GM23338 (cell line): ENCODE measurements around the gene SMOC2. TPM values are rescaled to one million over a fixed set of nuclear protein-coding genes. Genes with fewer than 3 reads are reported as not detected.

ENCODE experiments used
- ATAC-seq: fragments of 200-7000 bp; cut with Tn5 transposase; 3 replicates; pipeline ENCODE4 v1.9.1; 2020
- DNase-seq: peaks from one replicate; pipeline ENCODE4 v3.0.0-alpha.2; 2015; ENCODE audit warnings: low spot score
- H2AFZ ChIP-seq: fragments of 200-600 bp; sonication (generic); 2 replicates; pipeline ENCODE4 v1.8.0; 2016; ENCODE audit warnings: antibody characterized with exemption, mild to moderate bottlenecking, moderate library complexity
- H3F3A ChIP-seq: fragments of 200-600 bp; sonication (generic); replicated peaks from 2 replicates; pipeline ENCODE4 v1.8.0; 2017; ENCODE audit warnings: antibody characterized with exemption, mixed run types, low read depth
- H3K27ac ChIP-seq: fragments of 200-600 bp; sonication (generic); 2 replicates; pipeline ENCODE4 v1.6.1; 2016; ENCODE audit warnings: low read depth
- H3K27me3 ChIP-seq: fragments of 200-600 bp; sonication (generic); 2 replicates; pipeline ENCODE4 v1.8.0; 2016; ENCODE audit warnings: mild to moderate bottlenecking, mixed run types, moderate library complexity; ENCODE audit not compliant: insufficient read depth
- H3K36me3 ChIP-seq: fragments of 200-600 bp; sonication (generic); 2 replicates; pipeline ENCODE4 v1.8.0; 2016; ENCODE audit warnings: mild to moderate bottlenecking; ENCODE audit not compliant: insufficient read depth
- H3K4me1 ChIP-seq: fragments of 200-600 bp; sonication (generic); 2 replicates; pipeline ENCODE4 v1.8.0; 2016; ENCODE audit warnings: mild to moderate bottlenecking, moderate library complexity; ENCODE audit not compliant: insufficient read depth
- H3K4me2 ChIP-seq: fragments of 200-600 bp; sonication (generic); 2 replicates; pipeline ENCODE4 v1.7.1; 2017; ENCODE audit warnings: mixed run types
- H3K4me3 ChIP-seq: fragments of 200-600 bp; sonication (generic); 2 replicates; pipeline ENCODE4 v1.6.1; 2016; ENCODE audit warnings: mixed run types
- H3K79me2 ChIP-seq: fragments of 200-600 bp; sonication (generic); replicated peaks from 2 replicates; pipeline ENCODE4 v1.8.0; 2017; ENCODE audit warnings: mild to moderate bottlenecking; ENCODE audit not compliant: insufficient read depth
- H3K9me2 ChIP-seq: fragments of 200-600 bp; sonication (generic); 2 replicates; pipeline ENCODE4 v1.8.0; 2017; ENCODE audit not compliant: insufficient read depth
- H4K20me1 ChIP-seq: fragments of 200-600 bp; sonication (generic); replicated peaks from 2 replicates; pipeline ENCODE4 v1.8.0; 2017; ENCODE audit warnings: mild to moderate bottlenecking; ENCODE audit not compliant: insufficient read depth
- H3K27ac Mint-ChIP-seq: 2 replicates; pipeline ENCODE4 v1.8.0; 2020; ENCODE audit warnings: inconsistent platforms, mild to moderate bottlenecking, moderate library complexity, mixed read lengths
- H3K27me3 Mint-ChIP-seq: 3 replicates; pipeline ENCODE4 v1.8.0; 2022; ENCODE audit warnings: low read depth, mild to moderate bottlenecking, moderate library complexity, mixed read lengths, inconsistent platforms; ENCODE audit not compliant: insufficient read depth, poor library complexity
- H3K36me3 Mint-ChIP-seq: 3 replicates; pipeline ENCODE4 v1.8.0; 2021; ENCODE audit warnings: low read depth, mild to moderate bottlenecking, inconsistent platforms, moderate library complexity, mixed read lengths
- H3K4me1 Mint-ChIP-seq: 3 replicates; pipeline ENCODE4 v1.8.0; 2020; ENCODE audit warnings: mild to moderate bottlenecking, inconsistent platforms, mixed read lengths
- H3K4me3 Mint-ChIP-seq: 3 replicates; pipeline ENCODE4 v1.8.0; 2021; ENCODE audit warnings: moderate library complexity, mild to moderate bottlenecking, inconsistent platforms, mixed read lengths
- H3K9me3 Mint-ChIP-seq: 3 replicates; pipeline ENCODE4 v1.8.0; 2020; ENCODE audit warnings: moderate library complexity, mild to moderate bottlenecking, inconsistent platforms, mixed read lengths
- CTCF ChIP-seq, 2 experiments: fragments of 200-600 bp in 1 of 2; sonication (generic) in 1 of 2; conservative IDR thresholded peaks; 2 replicates each; pipeline versions ENCODE4 v1.5.1 to v1.6.1; 2016 to 2017; ENCODE audit warnings: antibody characterized with exemption in 2 of 2, low read depth in 2 of 2, mild to moderate bottlenecking in 2 of 2, moderate library complexity in 1 of 2
- EZH2phosphoT487 ChIP-seq: fragments of 200-600 bp; sonication (generic); IDR thresholded peaks from one replicate; pipeline ENCODE4 v1.8.1; 2018; ENCODE audit warnings: antibody characterized with exemption; ENCODE audit not compliant: unreplicated experiment
- POLR2AphosphoS5 ChIP-seq: IDR thresholded peaks from 2 replicates; pipeline ENCODE4 v1.6.1; 2016; ENCODE audit warnings: antibody characterized with exemption, low read depth
- REST ChIP-seq: IDR thresholded peaks from one replicate; pipeline ENCODE4 v1.6.1; 2018; ENCODE audit warnings: antibody characterized with exemption; ENCODE audit not compliant: unreplicated experiment
- STAT1 ChIP-seq: IDR thresholded peaks from one replicate; pipeline ENCODE4 v1.6.1; 2016; ENCODE audit warnings: antibody characterized with exemption; ENCODE audit not compliant: unreplicated experiment
- ZNF462 ChIP-seq: fragments of 250-450 bp; sonication (Bioruptor Pico); IDR thresholded peaks from 2 replicates; pipeline ENCODE4 v1.5.0; 2020; ENCODE audit warnings: mild to moderate bottlenecking, moderate library complexity
- polyA plus RNA-seq: library from polyadenylated mRNA; unstranded; fragments of >200 nt; fragmentation: Nextera tagmentation; extraction: Ambion mirVana; gene quantifications from 2 replicates; pipeline ENCODE4 v1.2.1, GENCODE V29; 2016
- total RNA-seq: library from RNA; depleted of rRNA; stranded (reverse); fragments of >200 nt; shearing (Covaris generic); gene quantifications from 2 replicates; pipeline ENCODE4 v1.2.3, GENCODE V29; 2014

The SMOC2 gene
- total and polyA plus RNA-seq, 2 experiments from 2014 or later: 4.3 to 6.5 TPM

GRCh38 chr6:168518348-168518745 lies 77.4 kb downstream of the SMOC2 start:
- H3K9me2 ChIP-seq: no peaks in the 10 kb centered on the region
- H3K79me2 ChIP-seq: no peaks in the 10 kb centered on the region
- H3K27ac ChIP-seq: no peak overlapping the region
- peaks cover 3% of the 10 kb centered on the region; the same call in 1 of the 3 replicates for H3K4me1 Mint-ChIP-seq
- H2AFZ ChIP-seq: no peak overlapping the region
- no peak overlapping the region for H3K4me2 ChIP-seq
- no peak overlapping the region for H3K4me3 Mint-ChIP-seq
- H3K36me3 Mint-ChIP-seq: no peaks in the 10 kb centered on the region
- no peaks in the 10 kb centered on the region for H3K36me3 ChIP-seq
- no peaks in the 10 kb centered on the region; the same call in 1 of the 2 replicates for H4K20me1 ChIP-seq
- peaks cover 4% of the 10 kb centered on the region for H3K4me1 ChIP-seq
- DNase-seq (no peak), ATAC-seq (no peak)
- H3F3A ChIP-seq: peaks cover 6% of the 10 kb centered on the region; the same call in 1 of the 2 replicates
- H3K9me3 Mint-ChIP-seq: no peaks in the 10 kb centered on the region
- no peak overlapping the region for H3K27ac Mint-ChIP-seq
- TF ChIP-seq CTCF (conservative IDR thresholded peaks at IDR 0.05; ENCODE audit: low read depth in 2 of 2) (no peak), REST (no peak), EZH2phosphoT487 (no peak), POLR2AphosphoS5 (no peak), STAT1 (no peak), ZNF462 (no peak)
- no peaks in the 10 kb centered on the region for H3K27me3 ChIP-seq
- no peaks in the 10 kb centered on the region for H3K27me3 Mint-ChIP-seq
- H3K4me3 ChIP-seq: no peak overlapping the region
